GM12864 (cell line): ENCODE results near the gene RGL2.
"Not testable (repeated sequence)": the region's sequence is repeated elsewhere in the genome, so short reads cannot be mapped to it uniquely, and the experiment has no call there.

ENCODE experiments used
- DNase-seq: peaks from one replicate; pipeline ENCODE4 v3.0.0-alpha.2; 2011; ENCODE audit warnings: low read depth
- H3K4me3 ChIP-seq: 2 replicates; pipeline ENCODE4 v1.5.1; 2011; ENCODE audit warnings: mild to moderate bottlenecking, low read depth, low read length, control low read depth
- TF ChIP-seq, protein P1 (sequence below): IDR thresholded peaks from 2 replicates; pipeline ENCODE4 v1.5.1; 2011; ENCODE audit warnings: low read depth, mild to moderate bottlenecking, moderate library complexity, low read length, control low read depth, inconsistent platforms; ENCODE audit errors: missing control alignments

RGL2 gene

DNA sequence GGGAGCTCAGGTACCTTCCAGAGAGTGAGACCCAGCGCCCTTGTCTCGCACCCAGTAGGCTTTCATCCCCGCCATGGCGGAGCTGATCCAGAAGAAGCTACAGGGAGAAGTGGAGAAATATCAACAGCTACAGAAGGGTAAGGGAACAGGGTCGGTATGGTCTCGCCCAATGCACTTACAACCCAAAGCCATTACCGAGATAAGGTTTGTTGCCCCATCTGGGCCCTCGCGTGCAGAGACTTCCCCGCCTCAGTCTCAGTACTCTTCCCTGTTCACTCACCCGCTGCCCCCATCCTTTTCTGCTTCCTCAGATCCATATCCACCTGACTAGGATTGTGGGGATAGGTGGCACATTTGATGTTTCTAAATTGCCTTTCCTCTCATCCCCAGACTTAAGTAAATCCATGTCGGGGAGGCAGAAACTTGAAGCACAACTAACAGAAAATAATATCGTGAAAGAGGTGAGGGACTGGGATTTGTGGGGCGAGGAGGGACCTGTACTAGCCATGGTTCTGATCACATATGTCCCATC lies 8.9 kb downstream of the RGL2 start:
- TF ChIP-seq, protein P1, sequence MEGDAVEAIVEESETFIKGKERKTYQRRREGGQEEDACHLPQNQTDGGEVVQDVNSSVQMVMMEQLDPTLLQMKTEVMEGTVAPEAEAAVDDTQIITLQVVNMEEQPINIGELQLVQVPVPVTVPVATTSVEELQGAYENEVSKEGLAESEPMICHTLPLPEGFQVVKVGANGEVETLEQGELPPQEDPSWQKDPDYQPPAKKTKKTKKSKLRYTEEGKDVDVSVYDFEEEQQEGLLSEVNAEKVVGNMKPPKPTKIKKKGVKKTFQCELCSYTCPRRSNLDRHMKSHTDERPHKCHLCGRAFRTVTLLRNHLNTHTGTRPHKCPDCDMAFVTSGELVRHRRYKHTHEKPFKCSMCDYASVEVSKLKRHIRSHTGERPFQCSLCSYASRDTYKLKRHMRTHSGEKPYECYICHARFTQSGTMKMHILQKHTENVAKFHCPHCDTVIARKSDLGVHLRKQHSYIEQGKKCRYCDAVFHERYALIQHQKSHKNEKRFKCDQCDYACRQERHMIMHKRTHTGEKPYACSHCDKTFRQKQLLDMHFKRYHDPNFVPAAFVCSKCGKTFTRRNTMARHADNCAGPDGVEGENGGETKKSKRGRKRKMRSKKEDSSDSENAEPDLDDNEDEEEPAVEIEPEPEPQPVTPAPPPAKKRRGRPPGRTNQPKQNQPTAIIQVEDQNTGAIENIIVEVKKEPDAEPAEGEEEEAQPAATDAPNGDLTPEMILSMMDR, result no peak
- peak overlapping the region; percentile 76 for H3K4me3 ChIP-seq
- no peak for DNase-seq

DNA sequence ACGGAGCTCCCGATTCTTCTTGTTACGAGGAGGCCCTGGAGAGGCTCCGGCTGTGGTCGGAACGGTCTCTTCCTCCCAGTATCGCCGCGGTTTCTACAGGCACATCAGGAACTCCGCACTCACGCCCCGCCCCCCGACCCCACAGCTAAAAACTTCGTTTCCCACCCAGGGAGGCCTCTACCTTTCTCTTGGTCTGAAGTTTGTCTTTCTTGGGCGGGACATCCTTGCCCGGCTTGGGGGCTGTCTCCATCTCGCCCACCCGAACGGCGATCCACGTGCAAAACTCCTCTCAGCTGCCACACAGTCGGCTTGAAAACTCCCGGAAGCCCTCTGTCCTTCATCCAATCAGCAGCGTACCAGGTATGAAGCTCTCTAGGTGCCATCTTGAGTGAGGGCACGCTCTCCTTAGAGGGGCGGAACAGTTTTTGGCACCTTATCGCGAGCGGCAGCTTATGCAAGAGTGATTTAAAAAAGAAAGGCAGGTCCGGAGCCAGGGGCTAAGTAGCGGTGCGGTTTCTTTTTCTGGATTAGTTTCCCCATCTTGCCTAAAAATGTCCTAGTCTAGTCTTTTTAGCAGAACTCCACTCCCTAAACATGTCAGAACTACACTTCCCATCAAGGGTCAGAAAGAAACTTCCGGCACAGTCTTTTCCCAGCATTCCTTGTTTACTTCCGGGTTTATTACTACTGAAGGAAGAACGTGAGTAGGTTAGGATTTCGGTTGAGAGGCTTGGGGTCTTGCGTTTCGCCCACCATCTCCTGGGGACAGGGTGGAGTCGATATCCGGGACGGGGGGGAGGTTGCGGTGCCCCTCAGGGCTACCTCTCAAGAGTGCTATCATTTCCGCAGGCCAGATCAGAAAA lies 9.6 kb downstream of the RGL2 start, which contains the start of the genes PFDN6 and WDR46:
PFDN6 (plus strand) TSS at position 681 of the 863 bp plus-strand sequence. CDS start 256 bp downstream, outside the sequence.
WDR46 (minus strand) TSS at position 319 of the 863 bp plus-strand sequence; CDS start at position 250, 69 bp downstream.
- peak within 1 kb of the TSS; percentile 76 for H3K4me3 ChIP-seq
- DNase-seq, result peak; percentile 82
- TF ChIP-seq, protein P1, result no peak

DNA sequence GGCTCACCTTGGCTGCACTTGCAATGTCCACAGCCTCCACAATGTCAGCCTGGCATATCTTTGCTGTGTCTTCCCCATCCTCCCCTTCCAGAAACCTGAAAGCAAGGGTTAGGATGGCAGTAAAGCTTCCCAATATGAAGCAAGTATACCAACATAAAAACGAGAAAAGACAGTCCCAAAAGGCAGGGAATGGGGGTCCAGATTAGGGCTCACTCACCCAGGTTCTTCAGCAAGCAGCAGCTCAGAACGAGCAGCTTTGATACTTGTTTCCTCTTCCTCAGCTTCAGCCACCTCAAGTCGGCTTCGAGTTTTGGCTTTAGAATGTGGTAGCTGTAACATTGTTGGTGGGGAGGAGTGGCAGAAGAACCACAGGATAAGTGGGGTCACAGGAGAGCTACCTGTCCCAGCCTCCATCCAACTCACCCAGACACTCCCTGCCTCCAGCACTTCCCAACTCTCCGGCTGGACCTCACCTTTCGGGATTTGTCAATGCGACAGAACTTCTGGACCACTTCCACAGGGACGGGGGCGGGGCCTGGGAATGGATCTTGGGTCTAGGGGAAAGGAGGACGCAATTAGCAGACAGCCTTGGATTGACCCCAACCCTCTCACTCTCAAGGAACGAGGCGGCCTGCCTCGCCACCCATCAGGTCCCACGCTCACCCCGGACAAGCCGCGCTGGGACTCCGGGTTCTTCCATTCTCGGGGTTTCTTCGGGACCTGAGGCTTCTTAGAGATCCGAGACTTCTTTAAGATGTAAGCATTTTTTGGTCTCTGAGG lies 10.4 kb downstream of the RGL2 start:
- no peak for DNase-seq
- H3K4me3 ChIP-seq, result peak overlapping the region; percentile 76
- TF ChIP-seq, protein P1, result no peak

DNA sequence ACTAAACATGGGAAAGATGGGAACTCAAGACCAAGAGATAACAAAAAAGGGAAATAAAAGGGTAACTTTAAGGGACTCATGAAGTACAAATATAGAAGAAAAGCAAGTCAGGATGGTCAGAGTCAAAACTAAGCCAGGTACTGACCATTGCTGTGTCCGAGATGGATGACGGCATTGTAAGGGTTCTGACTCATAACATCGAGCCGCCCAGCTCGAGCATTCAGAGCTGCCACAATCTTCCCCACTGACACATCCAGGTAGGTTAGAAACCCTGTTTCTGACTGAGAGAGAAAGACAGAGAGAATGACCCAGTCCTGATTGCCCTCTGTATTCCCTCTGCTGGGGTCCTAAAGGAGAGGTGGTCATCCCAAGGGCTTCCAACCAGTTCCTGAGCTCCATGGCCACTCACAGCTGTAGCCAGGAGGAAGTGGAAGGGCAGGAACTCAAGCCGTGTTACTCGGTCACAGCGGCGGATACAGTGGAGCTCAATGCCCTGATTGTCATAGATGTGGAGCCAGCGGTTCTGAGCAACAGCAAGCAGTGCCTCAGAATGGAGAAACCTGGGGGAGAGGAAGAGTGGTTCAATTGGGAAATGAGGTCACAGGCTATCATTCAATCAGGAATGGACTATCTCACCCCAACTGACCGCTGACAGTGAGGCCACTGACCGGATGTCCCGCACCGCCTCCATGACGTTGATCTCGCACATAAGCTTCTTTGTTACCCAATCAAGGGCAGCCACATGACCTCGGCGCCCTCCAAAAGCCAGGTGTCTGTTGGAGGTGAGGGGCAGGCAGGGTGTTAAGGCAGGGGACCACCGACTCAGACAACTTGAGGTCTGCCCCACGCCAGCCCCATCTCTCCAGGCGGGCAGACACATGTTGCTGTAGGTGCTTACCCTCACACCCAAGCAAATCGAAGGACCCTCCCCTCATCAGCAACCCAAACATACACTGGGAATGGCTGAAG lies 11.5 kb downstream of the RGL2 start:
- TF ChIP-seq, protein P1, result no peak
- H3K4me3 ChIP-seq, result no peak overlapping the region
- no peak for DNase-seq

DNA sequence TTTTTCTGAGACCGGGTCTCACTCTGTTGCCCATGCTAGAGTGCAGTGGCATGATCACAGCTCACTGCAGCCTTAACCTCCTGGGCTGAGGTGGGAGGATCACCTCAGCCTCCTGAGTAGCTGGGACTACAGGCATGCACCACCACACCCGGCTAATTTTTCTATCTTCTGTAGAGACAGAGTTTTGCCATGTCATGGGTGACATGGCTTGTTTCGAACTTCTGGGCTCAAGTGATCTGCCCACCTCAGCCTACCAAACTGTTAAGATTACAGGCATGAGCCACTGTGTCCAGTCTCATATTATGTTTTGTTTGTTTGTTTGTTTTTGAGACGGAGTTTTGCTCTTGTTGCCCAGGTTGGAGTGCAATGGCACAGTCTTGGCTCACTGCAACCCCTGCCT lies 13.5 kb downstream of the RGL2 start:
- not testable (repeated sequence) for DNase-seq, H3K4me3 ChIP-seq

DNA sequence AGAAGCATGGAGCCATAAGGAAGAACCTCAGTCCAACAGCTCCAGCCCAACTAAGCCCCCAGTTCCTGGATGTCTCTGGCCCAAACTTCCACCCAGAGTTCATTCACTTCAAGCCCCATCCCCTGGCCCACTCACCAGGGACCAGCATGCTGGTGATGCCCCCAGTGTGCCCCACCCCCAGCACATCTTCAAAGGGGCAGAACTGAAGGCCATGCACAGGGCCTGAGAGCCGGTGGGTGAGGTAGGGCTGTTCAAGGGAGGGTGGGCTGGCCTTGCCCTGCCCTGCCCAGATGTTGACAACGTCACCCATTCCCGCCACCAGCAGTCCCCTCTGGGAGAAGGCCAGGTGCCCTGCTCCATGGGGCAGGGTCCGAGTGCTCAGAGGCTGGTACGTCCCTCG lies 18.2 kb downstream of the RGL2 start:
- DNase-seq, result no peak
- H3K4me3 ChIP-seq, result no peak overlapping the region
- TF ChIP-seq, protein P1, result no peak
